ENCODE results near the gene SORCS3.

The SORCS3 gene

GRCh38 chr10:105148921-105149320 lies 507.8 kb downstream of the SORCS3 start:
- peak; percentile 77 for DNase-seq (ENCODE audit: low read depth)
- H3K4me3 ChIP-seq (ENCODE audit: low read length), result no peak overlapping the region
- TF ChIP-seq CTCF (IDR thresholded peaks at IDR 0.05; ENCODE audit: insufficient read depth, low read depth, low read length, missing control alignments), result no peak

- peak; percentile 68 for DNase-seq (ENCODE audit: low read depth)
- H3K4me3 ChIP-seq (ENCODE audit: low read length), result no peak overlapping the region
- no peak for TF ChIP-seq CTCF (IDR thresholded peaks at IDR 0.05; ENCODE audit: insufficient read depth, low read depth, low read length, missing control alignments)
These were observed 508.3 kb downstream of the SORCS3 start for GRCh38 chr10:105149371-105149891.

DNA sequence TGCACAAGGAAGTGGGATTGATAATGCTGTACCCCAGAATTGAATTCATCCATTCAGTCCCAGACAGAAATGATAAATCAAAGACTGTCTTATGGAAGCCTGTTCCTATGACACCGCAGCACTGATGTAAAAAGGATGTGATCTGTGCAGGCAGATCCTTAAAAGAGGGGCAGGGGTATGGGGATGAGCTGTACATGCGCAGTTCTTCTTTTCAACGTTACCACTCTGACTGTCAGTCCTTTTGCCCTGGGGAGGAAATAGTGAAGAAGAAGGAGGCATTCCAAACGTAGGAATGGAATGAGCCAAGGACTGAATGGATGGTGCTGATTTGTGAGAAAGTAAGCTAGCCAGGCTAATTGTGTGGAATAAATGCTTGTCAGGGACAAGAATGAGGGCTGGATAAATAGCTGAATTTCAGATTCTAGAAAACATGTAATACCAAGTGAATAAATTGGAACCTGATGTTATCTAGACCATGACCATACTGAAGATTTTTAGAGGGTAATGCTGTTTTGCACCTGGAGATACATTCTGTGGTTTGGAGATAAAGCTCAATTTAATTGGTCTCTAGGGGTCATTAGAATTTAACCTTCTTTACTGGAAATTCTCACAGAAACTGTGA lies 509.3 kb downstream of the SORCS3 start:
- DNase-seq (ENCODE audit: low read depth), result no peak
- no peak for TF ChIP-seq CTCF (IDR thresholded peaks at IDR 0.05; ENCODE audit: insufficient read depth, low read depth, low read length, missing control alignments)
- H3K4me3 ChIP-seq (ENCODE audit: low read length), result no peak overlapping the region

DNA sequence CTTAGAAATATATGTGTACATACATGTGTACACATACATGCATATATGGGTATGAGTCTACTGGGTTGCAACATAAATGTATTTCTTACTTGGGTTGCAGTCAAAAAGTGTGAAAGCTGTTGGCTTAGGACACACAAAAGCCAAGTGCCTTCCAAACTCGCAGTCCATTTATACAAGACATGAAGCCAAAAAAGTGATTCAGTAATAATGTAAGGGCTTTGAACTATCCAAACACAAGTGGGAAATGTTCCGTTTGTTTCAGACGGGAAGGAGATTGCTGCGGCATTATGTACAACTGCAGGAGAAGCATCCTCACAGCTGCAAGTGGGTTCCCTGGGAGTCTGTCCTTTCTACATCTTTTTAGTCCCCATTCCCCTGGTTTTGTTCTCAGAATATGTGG lies 513.6 kb downstream of the SORCS3 start:
- no peak for DNase-seq (ENCODE audit: low read depth)
- TF ChIP-seq CTCF (IDR thresholded peaks at IDR 0.05; ENCODE audit: insufficient read depth, low read depth, low read length, missing control alignments), result no peak

DNA sequence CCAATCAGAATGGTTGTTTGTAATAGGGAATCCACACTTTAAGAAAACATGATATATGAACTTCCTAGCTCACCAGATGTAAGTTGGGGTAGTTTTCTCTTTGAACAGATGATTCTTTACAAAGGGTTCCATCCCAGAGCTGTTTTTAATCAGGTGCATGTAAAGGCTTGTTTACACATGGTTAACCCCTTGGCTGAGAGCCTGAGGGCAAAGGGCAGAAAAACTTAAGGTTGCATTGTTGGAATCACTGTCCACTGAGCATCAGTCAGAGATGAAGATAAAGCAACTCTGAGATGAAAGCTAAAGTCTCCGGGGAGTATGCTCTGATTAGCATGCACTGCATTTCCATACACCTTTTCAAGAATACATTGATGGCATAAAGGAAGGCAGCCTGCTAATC lies 518.2 kb downstream of the SORCS3 start:
- TF ChIP-seq CTCF (IDR thresholded peaks at IDR 0.05; ENCODE audit: insufficient read depth, low read depth, low read length, missing control alignments), result no peak
- no peak for DNase-seq (ENCODE audit: low read depth)
- no peak overlapping the region for H3K4me3 ChIP-seq (ENCODE audit: low read length)

More for the DNA sequence above, 513.6 kb downstream of the SORCS3 start:
- H3K4me3 ChIP-seq (ENCODE audit: low read length), result no peak overlapping the region

- DNase-seq (ENCODE audit: low read depth), result no peak
- H3K4me3 ChIP-seq (ENCODE audit: low read length), result no peak overlapping the region
- no peak for TF ChIP-seq CTCF (IDR thresholded peaks at IDR 0.05; ENCODE audit: insufficient read depth, low read depth, low read length, missing control alignments)
These were observed 520.1 kb downstream of the SORCS3 start for GRCh38 chr10:105161149-105161548.

DNA sequence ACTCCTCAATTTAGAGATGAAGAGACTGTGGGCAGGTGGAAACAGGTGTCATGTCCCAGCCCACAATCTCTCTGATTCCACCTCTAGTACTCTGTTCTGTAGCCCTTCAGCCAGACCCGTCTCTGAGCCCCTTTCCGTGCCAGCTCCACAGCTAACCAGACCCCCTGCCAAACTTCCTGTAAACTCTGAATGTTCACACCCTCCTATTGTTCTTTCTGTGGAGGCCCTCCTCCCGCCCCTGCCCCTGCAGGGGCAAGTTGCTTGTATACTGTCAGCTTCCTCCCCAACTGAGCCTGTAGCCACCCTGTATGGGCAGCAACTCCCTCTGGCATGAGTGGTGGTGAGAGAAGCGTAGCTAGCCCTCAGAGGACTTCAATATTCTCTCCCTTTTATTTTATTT lies 520.7 kb downstream of the SORCS3 start:
- no peak overlapping the region for H3K4me3 ChIP-seq (ENCODE audit: low read length)
- no peak for DNase-seq (ENCODE audit: low read depth)
- no peak for TF ChIP-seq CTCF (IDR thresholded peaks at IDR 0.05; ENCODE audit: insufficient read depth, low read depth, low read length, missing control alignments)

Data from epithelial cell of esophagus (primary cell).